OCI-LY7 (cell line): ENCODE data around the gene DAB2IP. TPM values are rescaled to one million over a fixed set of nuclear protein-coding genes. Genes with fewer than 3 reads are reported as not detected.

ENCODE experiments used
- BruUV-seq: library from RNA; stranded (reverse); fragments of 400-500 nt; replicated peaks from 2 replicates; lab custom pipeline; 2021; lab: Mats Ljungman, UMichigan
- CTCF ChIA-PET: fragments of 300-600 bp; sonication (Branson Sonifier 250); formaldehyde crosslinking; loops from one replicate; lab custom pipeline; 2022; ENCODE audit warnings: antibody characterized with exemption; ENCODE audit not compliant: unreplicated experiment; lab: Charles Lee
- POLR2A ChIA-PET: fragments of 300-600 bp; sonication (Branson Sonifier 250); formaldehyde crosslinking; loops from one replicate; lab custom pipeline; 2022; ENCODE audit warnings: antibody characterized with exemption; lab: Charles Lee
- DNase-seq: peaks from one replicate; pipeline ENCODE4 v3.0.0-alpha.2; 2015; ENCODE audit warnings: low spot score
- H2AFZ ChIP-seq: fragments of 200-600 bp; sonication (generic), shearing (Covaris generic); 2 replicates; pipeline ENCODE4 v1.6.1; 2014; ENCODE audit warnings: mild to moderate bottlenecking, antibody characterized with exemption, low read length, moderate library complexity
- H3K27ac ChIP-seq: fragments of 200-600 bp; sonication (generic); 2 replicates; pipeline ENCODE4 v1.5.1; 2014; ENCODE audit warnings: mixed run types, low read depth, mild to moderate bottlenecking, moderate library complexity, low read length, inconsistent platforms; ENCODE audit not compliant: poor library complexity, severe bottlenecking
- H3K36me3 ChIP-seq: fragments of 200-600 bp; sonication (generic); 2 replicates; pipeline ENCODE4 v1.6.1; 2014; ENCODE audit warnings: mild to moderate bottlenecking, antibody characterized with exemption, low read length, moderate library complexity, mixed read lengths; ENCODE audit not compliant: insufficient read depth
- H3K4me1 ChIP-seq: fragments of 200-600 bp; sonication (generic); 2 replicates; pipeline ENCODE4 v1.5.1; 2014; ENCODE audit warnings: mild to moderate bottlenecking, low read length; ENCODE audit not compliant: insufficient read depth, poor library complexity, severe bottlenecking
- H3K4me2 ChIP-seq: fragments of 200-600 bp; sonication (generic); 2 replicates; pipeline ENCODE4 v1.6.1; 2014; ENCODE audit warnings: mild to moderate bottlenecking, low read length
- H3K4me3 ChIP-seq: fragments of 200-600 bp; sonication (generic); 2 replicates; pipeline ENCODE4 v1.5.1; 2014; ENCODE audit warnings: mild to moderate bottlenecking, low read depth, low read length; ENCODE audit not compliant: poor library complexity, severe bottlenecking
- H3K79me2 ChIP-seq: fragments of 200-600 bp; sonication (generic); 2 replicates; pipeline ENCODE4 v1.6.1; 2016; ENCODE audit warnings: low read depth, mild to moderate bottlenecking, low read length, moderate library complexity, mixed read lengths; ENCODE audit not compliant: insufficient read depth
- H3K9me2 ChIP-seq: fragments of 200-600 bp; sonication (generic); 2 replicates; pipeline ENCODE4 v1.6.1; 2016; ENCODE audit warnings: mild to moderate bottlenecking, low read length, mixed read lengths; ENCODE audit not compliant: insufficient read depth
- H3K9me3 ChIP-seq: fragments of 200-600 bp; sonication (generic); 2 replicates; pipeline ENCODE4 v1.6.1; 2014; ENCODE audit warnings: mild to moderate bottlenecking, mixed run types, low read length, mixed read lengths
- H4K20me1 ChIP-seq: fragments of 200-600 bp; sonication (generic); 2 replicates; pipeline ENCODE4 v1.6.1; 2014; ENCODE audit warnings: mild to moderate bottlenecking, antibody characterized with exemption, low read length, moderate library complexity, mixed read lengths; ENCODE audit not compliant: insufficient read depth
- EZH2phosphoT487 ChIP-seq: fragments of 200-600 bp; sonication (generic); IDR thresholded peaks from 2 replicates; pipeline ENCODE4 v1.6.1; 2018; ENCODE audit warnings: low read depth, borderline replicate concordance, mild to moderate bottlenecking, mixed run types, antibody characterized with exemption, low read length, moderate library complexity, mixed read lengths
- intact Hi-C: fragments of 100-400 bp; cut with micrococcal nuclease; formaldehyde crosslinking; loops from one replicate; pipeline ENCODE4 v1.10.0; 2022; ENCODE audit not compliant: unreplicated experiment
- total RNA-seq, 2 experiments: library from RNA; depleted of rRNA in 1 of 2; stranded (reverse); fragments of >200 nt in 1 of 2; shearing (Covaris generic) in 1 of 2; gene quantifications; 2 replicates each; pipeline ENCODE4 v1.2.3, GENCODE V29; 2014 to 2022
- TF ChIP-seq, protein P1 (sequence below): fragments of 200-600 bp; sonication (generic); conservative IDR thresholded peaks from 2 replicates; pipeline ENCODE4 v1.5.1; 2014; ENCODE audit warnings: mild to moderate bottlenecking, antibody characterized with exemption, low read length, moderate library complexity, mixed read lengths

The DAB2IP gene
- total RNA-seq, 2 experiments from 2014 or later = 3.9 to 11.1 TPM

DNA sequence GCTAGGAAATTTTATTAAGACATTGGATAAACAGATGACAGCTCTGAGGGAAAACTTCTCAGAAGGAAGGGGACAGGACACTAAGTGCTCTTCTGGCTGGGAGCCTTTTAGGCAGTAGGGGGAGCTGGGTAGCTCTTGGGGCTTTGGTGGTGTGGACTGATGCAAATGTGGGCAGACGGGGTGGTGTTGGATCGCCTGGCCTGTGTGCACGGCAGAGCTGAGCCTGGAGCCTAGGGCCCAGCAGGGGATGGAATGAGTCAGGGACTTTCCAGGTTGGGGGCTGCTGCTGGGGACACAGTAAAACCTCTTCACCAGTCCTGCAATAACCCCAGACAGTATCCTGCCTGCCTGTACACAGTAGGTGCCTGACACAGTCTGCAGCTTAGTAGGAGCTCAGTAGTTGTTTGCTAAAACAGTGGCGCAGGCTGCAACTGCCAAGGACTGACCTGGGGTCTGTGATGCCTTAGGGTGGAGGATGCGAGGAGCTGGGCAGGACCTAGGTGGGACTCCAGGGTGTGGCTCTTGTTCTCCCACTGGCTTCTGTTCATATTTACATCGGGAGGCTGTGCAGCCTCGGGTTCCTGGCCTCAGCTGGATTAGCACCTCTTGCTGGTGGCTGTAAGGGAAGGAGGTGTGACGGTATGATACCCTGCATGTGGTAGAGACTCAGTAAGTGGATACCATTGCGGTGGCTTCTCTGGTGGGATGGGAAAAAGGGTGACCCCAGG lies 83.8 kb downstream of the DAB2IP start:
- H3K36me3 ChIP-seq = no peaks in the 10 kb centered on the region
- peak; percentile 72 for DNase-seq
- H3K4me1 ChIP-seq = peaks cover 69% of the 10 kb centered on the region
- H4K20me1 ChIP-seq = no peaks in the 10 kb centered on the region
- CTCF ChIA-PET = interaction anchor here (1.1 to 1.4 kb wide), 5 partner anchors 40 to 120 kb away, joined by 3 to 7 read pairs (median 4); no protein-coding TSS in a partner anchor
- POLR2A ChIA-PET = no interaction called here
- peak overlapping the region; percentile 28; the same call in 1 of the 2 replicates for H2AFZ ChIP-seq
- no peaks in the 10 kb centered on the region for H3K9me2 ChIP-seq
- H3K9me3 ChIP-seq = no peaks in the 10 kb centered on the region
- no TSS peak for BruUV-seq
- TF ChIP-seq, protein P1, sequence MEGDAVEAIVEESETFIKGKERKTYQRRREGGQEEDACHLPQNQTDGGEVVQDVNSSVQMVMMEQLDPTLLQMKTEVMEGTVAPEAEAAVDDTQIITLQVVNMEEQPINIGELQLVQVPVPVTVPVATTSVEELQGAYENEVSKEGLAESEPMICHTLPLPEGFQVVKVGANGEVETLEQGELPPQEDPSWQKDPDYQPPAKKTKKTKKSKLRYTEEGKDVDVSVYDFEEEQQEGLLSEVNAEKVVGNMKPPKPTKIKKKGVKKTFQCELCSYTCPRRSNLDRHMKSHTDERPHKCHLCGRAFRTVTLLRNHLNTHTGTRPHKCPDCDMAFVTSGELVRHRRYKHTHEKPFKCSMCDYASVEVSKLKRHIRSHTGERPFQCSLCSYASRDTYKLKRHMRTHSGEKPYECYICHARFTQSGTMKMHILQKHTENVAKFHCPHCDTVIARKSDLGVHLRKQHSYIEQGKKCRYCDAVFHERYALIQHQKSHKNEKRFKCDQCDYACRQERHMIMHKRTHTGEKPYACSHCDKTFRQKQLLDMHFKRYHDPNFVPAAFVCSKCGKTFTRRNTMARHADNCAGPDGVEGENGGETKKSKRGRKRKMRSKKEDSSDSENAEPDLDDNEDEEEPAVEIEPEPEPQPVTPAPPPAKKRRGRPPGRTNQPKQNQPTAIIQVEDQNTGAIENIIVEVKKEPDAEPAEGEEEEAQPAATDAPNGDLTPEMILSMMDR = peak; percentile 80
- TF ChIP-seq EZH2phosphoT487 = no peak
- H3K4me2 ChIP-seq = peak overlapping the region; percentile 6; the same call in 1 of the 2 replicates
- H3K79me2 ChIP-seq = no peaks in the 10 kb centered on the region
- intact Hi-C loops = no loop called here
- no peak overlapping the region for H3K27ac ChIP-seq
- H3K4me3 ChIP-seq = no peak overlapping the region

DNA sequence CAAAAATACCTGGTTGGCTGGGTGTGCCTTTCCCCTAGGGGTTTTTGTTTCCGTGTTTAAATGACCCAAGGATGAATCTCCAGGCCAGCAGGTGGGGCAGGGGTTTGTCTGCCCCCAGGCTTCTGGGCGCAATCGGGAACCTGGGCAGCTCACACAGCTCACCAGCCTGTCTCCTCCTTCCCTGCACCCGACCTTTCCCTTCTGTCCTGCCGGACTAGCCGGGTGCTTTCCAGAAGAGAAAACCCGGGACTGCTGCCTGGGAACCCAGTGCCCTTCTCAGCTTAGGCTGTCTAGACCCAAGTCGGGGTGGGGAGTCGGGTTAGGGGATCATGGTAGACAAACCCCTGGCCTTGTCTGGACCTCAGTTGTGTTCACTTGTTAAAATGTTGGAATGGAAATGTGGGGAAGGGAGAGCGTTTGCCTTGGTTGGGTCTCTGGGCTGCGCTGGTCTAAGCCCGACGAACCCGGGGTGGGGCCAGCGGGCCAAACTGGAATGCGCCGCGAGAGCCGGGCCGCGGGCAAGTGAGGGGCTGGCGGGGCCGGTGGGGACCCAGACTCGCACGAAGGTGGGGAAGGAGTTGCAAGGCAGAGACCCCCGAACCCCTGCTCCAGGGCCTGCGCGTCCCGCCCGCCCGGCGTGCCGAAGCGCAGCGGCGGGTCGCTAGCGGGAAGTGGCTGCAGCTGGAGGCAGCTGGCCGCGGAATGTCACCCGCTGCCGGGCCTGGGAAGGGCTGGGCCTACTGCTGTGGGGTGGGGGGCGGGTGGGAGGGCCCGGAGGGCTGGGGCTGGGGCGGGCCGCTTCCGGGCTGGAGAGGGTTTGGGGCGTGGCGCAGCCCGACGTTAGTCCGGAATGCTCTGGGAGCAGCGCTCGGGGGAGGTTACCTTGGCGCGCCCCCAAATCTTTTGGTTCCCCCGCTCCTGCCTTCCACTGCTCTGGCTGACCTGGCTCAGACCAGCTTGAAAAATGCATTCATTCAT lies 84.6 kb downstream of the DAB2IP start:
- no peak overlapping the region for H2AFZ ChIP-seq
- intact Hi-C loops = no loop called here
- no peaks in the 10 kb centered on the region for H3K79me2 ChIP-seq
- TF ChIP-seq, protein P1 = no peak
- TF ChIP-seq EZH2phosphoT487 = no peak
- no TSS peak for BruUV-seq
- ChIA-PET CTCF (interaction anchor here (1.1 to 1.4 kb wide), 3 partner anchors 41 to 49 kb away, joined by 3 to 7 read pairs (median 4); no protein-coding TSS in a partner anchor), POLR2A (interaction anchor here (0.6 kb wide), 1 partner anchor 208 kb away, joined by 3 read pairs; no protein-coding TSS in a partner anchor)
- no peaks in the 10 kb centered on the region for H3K36me3 ChIP-seq
- no peaks in the 10 kb centered on the region for H3K9me2 ChIP-seq
- peaks cover 63% of the 10 kb centered on the region for H3K4me1 ChIP-seq
- peak overlapping the region; percentile 21; the same call in 1 of the 2 replicates for H3K4me2 ChIP-seq
- no peak overlapping the region for H3K4me3 ChIP-seq
- H3K27ac ChIP-seq = no peak overlapping the region
- no peak for DNase-seq
- no peaks in the 10 kb centered on the region for H4K20me1 ChIP-seq
- no peaks in the 10 kb centered on the region for H3K9me3 ChIP-seq
